Measurements from ENCODE around the gene NRCAM. TPM values are rescaled to one million over a fixed set of nuclear protein-coding genes. Genes with fewer than 3 reads are reported as not detected.

NRCAM gene
- total RNA-seq, 1 donor: 1.3 TPM

- no peak overlapping the region for H3K4me3 ChIP-seq (ENCODE audit: low read depth, low read length)
- DNase-seq (ENCODE audit: low read depth): peak; percentile 54
- no peak for TF ChIP-seq CTCF (IDR thresholded peaks at IDR 0.05; ENCODE audit: insufficient read depth, low read depth, low read length)
These were observed 147.3 kb downstream of the NRCAM start for GRCh38 chr7:108308903-108309302.

- no peak overlapping the region for H3K4me3 ChIP-seq (ENCODE audit: low read depth, low read length)
- peak; percentile 36 for DNase-seq (ENCODE audit: low read depth)
- no peak for TF ChIP-seq CTCF (IDR thresholded peaks at IDR 0.05; ENCODE audit: insufficient read depth, low read depth, low read length)
These were observed 148.0 kb downstream of the NRCAM start for GRCh38 chr7:108308276-108308675.

GRCh38 chr7:108307595-108307994, 148.6 kb downstream of the NRCAM start:
- no peak for TF ChIP-seq CTCF (IDR thresholded peaks at IDR 0.05; ENCODE audit: insufficient read depth, low read depth, low read length)
- DNase-seq (ENCODE audit: low read depth): no peak
- H3K4me3 ChIP-seq (ENCODE audit: low read depth, low read length): no peak overlapping the region

- no peak for DNase-seq (ENCODE audit: low read depth)
- H3K4me3 ChIP-seq (ENCODE audit: low read depth, low read length): no peak overlapping the region
- no peak for TF ChIP-seq CTCF (IDR thresholded peaks at IDR 0.05; ENCODE audit: insufficient read depth, low read depth, low read length)
These were observed 149.0 kb downstream of the NRCAM start for GRCh38 chr7:108307194-108307593.

- no peak overlapping the region for H3K4me3 ChIP-seq (ENCODE audit: low read depth, low read length)
- DNase-seq (ENCODE audit: low read depth): no peak
- TF ChIP-seq CTCF (IDR thresholded peaks at IDR 0.05; ENCODE audit: insufficient read depth, low read depth, low read length): no peak
These were observed 152.9 kb downstream of the NRCAM start for GRCh38 chr7:108303332-108303731.

- H3K4me3 ChIP-seq (ENCODE audit: low read depth, low read length): no peak overlapping the region
- DNase-seq (ENCODE audit: low read depth): no peak
- no peak for TF ChIP-seq CTCF (IDR thresholded peaks at IDR 0.05; ENCODE audit: insufficient read depth, low read depth, low read length)
These were observed 154.8 kb downstream of the NRCAM start for GRCh38 chr7:108301387-108301786.

GRCh38 chr7:108299251-108299973, 156.8 kb downstream of the NRCAM start:
- peak; percentile 4 for DNase-seq (ENCODE audit: low read depth)
- no peak for TF ChIP-seq CTCF (IDR thresholded peaks at IDR 0.05; ENCODE audit: insufficient read depth, low read depth, low read length)
- H3K4me3 ChIP-seq (ENCODE audit: low read depth, low read length): no peak overlapping the region
